ENCODE measurements around the gene SOCS2.
"Not testable (repeated sequence)": the region's sequence is repeated elsewhere in the genome, so short reads cannot be mapped to it uniquely, and the experiment has no call there.

SOCS2 gene, protein sequence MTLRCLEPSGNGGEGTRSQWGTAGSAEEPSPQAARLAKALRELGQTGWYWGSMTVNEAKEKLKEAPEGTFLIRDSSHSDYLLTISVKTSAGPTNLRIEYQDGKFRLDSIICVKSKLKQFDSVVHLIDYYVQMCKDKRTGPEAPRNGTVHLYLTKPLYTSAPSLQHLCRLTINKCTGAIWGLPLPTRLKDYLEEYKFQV

DNA sequence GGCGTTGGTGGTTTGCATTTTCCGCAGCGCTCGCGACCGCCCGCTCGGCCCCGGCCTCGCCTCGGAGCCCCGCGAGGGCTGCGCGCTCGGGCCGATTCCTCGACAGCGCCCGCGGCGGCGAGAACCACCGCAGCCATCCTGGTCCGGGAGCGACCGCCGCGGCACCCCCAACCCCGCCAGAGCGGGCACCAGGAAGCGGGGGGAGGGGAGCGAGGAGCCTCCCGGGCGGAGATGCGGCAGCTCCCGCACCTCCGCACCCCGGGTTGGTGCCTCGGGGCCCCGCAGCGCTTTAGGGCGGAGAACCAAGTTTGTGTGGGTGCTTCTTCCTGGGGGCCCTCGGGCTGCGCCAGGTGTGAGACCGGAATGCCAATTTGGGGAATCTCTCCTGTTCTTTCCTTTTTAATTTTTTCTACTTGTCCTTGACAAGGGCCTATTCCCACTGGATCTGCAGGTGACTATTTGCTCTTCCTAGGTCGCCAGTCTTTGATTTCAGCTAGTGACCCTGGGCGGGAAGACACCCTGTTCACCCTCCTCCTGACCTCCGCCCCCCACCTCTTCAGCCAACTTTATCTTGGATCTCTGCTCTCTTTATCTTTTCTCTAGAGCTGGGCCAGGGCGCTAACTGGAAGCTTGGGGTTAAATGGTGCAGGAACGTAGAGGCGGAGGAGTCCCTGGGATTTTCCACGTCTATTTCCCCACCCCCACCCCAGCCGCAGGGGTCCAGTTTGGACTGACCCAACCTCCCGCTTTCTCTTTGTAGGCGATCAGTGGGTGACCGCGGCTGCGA lies at the start of gene SOCS2:
SOCS2 (plus strand) TSS at position 751 of the 787 bp plus-strand sequence. CDS start 223 bp downstream, outside the sequence.
- DNase-seq: peak in 1 of 2 donors; percentile 11

DNA sequence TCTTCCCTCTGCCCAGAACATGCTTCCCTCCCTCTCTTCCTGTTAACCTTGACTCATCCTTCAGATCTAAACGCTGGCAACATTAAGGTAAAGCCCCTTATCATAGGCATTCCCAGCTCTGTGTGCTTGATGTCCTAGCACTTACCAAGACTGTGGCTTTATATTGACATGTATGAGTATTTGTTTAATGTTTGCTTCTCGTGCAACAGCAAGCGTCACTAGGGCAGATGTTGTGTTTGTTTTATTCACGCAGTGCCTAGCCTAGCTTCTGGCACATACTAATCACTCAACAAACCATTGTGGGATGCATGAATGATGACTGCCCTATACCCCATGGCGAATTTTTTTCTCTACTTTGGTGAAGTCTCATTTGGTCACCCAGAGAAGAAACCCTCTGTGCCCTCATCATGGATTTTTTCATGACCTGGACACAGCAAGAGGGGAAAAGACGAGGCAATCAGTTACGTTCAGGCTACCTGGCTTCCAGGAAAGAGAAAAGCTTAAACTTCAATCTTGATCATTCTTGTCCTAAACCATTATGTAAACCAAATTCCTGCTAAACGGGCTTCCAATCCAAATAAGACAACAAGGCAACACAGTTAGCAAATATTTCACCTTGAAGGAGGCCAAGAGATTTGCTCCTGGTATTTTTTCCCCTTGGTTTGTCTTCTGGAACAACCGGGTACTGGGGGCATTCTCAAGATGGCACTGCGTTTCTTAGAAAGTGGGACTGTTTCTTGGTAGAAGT lies 47.9 kb upstream of the SOCS2 start:
- no peak for DNase-seq

DNA sequence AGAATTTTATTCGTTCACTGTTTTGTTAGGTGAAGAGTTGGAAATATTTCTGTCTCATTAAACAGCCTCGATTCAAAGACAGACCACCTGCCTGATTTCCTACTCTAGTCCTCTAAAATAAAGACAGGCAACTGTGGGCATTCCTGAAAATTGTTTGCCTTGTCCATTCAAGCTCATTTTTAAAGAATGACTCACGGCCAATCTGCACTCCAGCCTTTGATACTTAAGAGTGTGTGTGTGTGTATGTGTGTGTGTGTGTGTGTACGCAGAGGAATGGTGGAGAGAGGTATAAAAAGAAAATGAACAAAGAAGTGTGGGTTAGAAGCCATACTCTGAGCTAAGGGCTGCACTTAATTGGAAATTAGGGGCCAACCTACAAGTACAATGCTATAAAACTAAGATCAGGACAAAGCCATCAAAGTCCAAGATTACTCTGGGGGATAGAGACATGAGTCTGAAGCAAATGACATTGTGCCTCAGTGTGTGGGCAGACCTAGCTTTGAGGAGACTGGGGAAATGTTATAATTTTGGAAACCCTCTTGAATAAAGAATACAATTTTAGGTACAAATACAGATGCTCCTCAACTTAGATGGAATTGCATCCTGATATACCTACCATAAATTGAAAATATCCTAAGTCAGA lies 45.6 kb upstream of the SOCS2 start:
- DNase-seq: no peak

DNA sequence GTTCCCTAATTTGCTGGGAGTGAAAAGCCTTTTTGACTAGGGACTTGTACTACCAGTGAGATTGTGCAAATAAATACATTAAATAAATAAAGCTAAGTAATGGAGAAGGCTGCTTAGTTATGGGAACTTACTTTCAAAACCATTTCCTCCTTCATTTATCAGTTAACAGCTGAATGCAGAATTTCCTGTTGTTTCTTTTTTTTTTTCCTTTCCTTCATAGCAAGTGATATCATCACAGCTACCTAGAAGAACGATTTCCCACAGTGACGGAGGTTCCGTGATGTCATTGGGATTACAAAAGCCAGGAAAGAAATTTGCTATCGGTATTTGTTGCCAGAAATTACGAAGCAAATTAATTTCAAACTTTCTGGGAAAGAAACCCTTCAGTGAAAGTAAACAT lies 42.1 kb upstream of the SOCS2 start:
- DNase-seq: no peak

DNA sequence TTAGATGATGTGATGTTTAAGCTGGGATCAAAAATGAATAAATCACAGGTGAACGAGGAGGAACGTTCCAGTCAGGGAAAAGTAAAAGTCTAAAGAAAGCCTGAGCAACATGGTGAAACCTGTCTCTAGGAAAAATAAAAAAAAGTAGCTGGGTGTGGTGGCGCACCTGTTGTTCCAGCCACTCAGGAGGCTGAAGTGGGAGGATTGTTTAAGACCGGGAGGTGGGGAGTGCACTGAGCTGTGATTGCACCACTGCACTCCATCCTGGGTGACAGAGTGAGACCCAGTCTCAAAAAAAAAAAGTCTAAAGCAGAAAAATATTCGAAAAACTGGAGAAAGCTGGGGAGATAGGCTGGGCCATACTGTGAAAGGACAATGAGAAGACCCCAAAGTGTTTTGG lies 39.2 kb upstream of the SOCS2 start:
- DNase-seq: no peak

DNA sequence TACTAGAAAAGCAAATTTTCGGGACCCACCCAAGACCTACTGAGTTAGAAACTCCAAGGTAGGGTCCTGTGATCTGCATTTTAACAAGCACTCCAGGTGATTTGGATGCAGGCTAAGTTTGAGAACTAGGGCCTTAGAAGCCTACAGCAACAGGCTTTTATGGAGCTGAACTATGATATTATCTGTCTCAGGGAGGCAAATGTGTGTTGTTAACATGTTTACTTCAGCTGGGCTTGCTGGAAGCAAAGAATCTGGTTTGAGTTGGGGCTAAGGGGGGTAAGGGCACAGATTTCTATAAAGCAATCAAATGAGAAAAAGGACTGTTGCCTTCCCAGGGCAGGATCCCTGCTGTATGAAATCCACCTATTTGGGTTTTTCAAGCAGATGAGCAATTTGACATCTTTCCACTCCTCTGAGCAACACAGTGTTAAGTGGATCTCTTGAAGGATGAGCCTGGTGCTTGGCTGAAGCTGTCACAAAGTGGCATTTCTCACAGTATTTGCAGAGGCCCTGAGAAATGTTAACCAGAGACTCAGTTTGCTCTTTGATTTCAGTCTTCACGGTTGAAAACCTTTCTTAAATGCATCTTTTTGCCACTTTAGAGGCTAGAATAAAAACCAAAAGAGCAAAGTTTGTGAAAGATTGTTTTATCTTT lies 36.2 kb upstream of the SOCS2 start:
- DNase-seq: no peak

DNA sequence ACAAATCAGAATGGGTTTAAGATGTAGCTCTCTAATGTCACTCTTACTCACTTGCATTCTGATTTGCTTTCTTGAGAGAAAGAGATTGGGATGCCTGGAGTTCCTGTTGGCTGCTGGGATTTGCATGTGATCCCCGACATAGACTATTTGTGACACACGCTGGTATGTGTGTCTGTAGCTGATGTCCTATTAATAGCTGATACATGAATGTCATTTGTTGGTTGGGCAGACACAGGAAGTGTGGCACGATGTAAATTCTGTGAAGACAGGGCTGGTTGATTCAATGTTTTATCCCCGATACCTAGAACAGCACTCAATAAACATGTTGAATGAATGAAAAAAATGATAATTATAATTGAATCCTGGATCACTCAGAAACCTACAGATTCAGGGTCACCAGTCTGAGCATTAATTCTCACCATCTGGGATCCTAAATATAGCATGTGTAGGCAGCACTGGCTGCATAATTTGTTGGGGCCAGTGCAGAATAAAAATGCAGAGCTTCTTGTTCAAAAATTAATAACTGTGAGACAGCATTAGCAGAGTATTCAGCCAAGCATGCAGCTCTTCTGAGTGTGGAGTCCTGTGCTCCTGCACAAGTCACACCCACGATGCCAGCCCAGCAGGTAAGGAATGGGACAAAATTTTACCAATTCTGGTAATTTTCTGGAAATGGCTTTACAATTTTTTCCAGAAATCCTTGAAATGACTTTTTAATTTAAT lies 35.5 kb upstream of the SOCS2 start:
- DNase-seq: no peak

DNA sequence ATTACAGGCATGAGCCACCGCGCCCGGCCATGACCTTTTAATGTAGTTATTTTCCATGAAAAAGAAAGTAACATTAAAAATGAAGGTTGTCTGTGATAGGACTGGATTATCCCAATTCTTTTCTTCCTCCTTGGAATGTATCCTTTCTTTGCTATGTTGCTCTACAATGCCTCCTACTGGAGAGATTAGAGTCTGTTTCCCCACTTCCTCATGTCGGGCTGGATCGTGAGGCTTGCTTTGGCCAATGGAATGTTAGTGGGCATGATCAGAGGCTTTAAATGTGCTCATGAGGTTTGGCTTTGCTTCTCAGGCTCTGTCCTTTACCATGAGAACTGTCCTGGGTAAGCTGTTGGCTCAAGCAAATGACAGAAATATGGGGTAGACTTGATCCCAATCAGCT lies 34.7 kb upstream of the SOCS2 start:
- no peak for DNase-seq

DNA sequence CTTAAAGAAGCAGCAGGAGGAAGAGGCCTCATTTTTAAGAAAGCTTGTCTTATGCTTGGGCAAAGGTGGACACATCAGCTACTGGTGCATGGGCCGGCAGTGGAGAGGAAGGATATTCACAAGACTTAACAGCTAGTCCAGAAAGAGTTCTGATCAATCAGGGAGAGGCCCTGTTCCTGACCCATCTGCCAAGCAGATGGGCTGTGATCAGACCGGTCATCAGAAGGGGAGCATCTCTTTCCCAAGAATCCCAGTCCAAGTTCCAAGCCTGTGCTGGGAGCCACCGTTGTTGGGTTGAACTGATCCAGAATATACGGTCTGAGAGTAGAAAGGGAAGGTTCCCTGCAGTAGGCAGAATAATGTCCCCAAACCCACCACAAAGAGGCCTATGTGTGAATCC lies 32.7 kb upstream of the SOCS2 start:
- DNase-seq: no peak

DNA sequence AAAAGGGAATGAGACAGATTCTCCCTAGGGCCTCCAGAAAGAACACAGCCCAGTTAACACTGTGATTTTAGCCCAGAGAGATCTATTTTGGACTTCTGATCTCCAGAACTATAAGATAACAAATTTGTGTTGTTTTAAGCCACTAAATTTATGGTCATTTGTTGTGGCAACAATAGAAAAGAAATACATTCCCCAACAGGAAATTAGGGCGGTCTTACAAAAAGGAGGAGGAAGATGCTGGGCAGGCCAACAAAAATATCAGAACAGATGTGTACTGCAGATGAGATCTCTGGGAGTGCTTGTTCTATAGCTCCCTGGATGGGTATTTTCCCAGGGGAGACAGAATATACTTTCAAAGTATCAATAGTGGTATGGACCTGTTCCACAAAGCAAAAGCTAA lies 32.0 kb upstream of the SOCS2 start:
- DNase-seq: no peak

DNA sequence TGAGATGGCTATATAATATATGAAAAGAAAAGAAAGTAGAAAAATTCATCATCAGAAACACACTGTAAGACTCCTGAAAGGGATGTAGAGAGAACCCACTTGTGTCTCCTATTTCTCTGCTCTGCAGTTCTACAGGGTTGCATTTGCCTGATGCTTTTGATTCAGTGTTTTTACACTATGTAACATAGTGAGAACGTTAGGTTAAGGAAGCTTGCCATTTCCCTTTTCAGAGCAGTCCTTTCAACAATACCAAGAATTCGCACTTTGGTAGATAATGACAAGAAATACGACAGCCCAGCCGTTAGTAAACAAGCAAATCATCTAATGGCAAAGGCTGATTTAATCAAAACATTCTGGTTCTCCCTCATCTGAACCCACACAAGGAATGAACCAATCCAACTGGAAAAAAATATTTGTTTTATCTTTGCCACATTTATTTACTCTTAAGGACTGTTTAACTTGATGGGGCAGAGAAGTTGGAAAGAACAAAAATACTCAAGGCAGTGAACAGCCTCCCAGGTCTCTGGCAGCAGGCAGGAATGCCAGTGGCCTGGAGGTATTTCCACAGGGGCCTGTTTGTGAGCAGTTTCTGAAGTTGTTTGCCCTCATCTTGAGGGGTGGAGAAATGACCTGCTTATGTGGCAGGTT lies 30.8 kb upstream of the SOCS2 start:
- DNase-seq: no peak

DNA sequence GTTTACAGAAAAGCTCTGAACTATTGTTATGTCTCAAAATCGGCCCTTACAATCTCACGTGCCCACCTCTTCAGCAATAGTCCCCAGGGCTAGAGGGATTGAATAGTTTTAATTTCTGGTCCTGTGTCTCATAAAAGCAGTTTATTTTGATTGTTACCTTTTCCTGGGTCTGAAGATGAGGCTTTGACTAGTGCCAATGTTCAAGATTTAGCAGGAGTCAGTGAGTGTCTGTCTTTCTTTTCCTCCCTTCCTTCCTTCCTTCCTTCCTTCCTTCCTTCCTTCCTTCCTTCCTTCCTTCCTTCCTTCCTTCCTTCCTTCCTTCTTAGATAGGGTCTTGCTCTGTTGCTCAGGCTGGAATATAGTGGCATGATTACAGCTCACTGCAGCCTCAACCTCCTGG lies 24.7 kb upstream of the SOCS2 start:
- no peak for DNase-seq

DNA sequence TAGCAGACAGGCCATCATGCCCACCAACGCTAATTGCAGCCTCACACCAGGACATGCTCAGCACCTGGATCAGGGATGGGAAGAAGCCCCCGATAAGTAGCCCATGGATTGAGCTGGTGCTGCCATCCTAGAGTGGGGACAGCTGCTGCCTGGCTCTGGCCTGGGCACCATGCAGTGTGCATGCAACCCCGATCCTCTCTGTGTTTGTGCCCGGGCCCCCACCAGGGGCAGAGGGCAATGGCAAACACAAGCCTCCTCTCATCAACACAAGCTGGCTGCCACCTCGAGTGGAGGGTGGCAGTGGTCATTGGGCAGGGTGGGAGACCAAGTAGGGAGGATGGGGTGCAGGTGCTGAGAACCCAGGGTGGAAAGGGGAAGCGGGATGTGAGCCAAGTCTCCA lies 23.3 kb upstream of the SOCS2 start:
- DNase-seq: no peak

DNA sequence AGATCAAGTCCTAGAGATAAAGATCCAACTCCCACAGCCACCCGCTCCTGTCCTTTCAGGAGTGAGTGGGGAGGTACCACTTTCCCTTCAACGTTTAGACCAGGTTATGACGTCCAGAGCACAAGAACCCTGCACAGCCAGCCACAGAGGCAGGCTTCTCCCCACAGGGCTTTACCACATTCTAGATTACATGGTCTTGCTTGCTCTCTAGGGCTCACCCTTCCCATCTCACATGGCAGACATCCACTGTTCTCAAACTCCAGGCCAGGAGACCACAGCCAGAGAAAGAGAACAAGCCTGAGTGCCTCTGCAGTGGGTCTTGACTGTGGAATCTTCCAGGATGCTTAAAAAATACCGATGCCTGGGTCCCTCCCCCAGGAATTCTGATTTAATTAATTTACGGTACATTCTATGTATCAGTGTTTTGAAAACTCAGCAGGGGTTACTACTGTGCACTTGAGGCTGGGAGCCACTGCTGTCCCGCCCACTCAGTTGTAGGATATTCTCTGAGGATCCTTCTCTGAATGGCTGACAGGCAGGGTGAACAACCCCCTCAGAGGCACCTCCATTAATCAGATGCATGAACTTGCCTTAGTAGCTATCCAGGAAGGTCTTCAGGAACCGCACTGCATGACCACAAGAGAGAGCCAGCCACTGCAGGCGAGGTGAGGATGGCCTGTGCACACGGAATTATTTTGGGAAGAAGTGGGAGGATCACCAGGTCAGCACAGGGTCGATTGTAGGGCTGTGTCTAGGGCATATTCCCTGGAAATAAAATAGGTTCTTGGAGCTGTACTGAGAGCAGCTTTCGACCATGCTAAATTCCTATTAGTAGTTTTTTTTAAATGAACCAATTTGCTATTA lies 21.5 kb upstream of the SOCS2 start:
- no peak for DNase-seq

DNA sequence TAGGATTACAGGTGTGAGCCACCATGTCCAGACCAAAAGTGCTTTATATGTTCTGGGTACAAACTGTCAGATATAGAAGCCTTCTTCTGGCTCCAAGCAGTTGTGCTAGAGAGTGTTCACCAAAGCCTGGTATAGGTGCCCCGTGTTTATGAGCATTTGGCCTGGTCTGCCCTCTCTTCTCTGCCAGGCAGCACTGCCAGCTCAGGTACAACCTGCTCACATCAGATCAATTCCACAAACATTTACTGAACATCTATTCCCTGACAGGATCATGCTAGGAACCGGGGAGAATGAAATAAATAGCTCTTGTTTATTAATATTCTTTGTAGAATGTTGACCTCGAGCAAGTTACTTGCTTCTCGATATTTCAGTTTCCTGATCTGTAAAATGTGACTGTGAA lies 20.0 kb upstream of the SOCS2 start:
- no peak for DNase-seq

DNA sequence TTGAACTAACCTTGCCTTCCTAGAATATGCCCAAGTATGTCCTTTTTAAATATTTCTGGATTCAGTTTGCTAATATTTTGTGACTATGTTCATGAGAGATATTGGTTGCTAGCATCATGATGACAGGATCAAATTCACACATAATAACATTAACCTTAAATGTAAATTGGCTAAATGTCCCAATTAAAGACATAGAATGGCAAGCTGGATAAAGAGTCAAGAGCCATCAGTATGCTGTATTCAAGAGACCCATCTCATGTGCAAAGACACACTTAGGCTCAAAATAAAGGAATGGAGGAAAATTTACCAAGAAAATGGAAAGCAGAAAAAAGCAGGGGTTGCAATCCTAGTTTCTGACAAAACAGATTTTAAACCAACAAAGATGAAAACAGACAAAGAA lies 14.6 kb upstream of the SOCS2 start:
- DNase-seq: not testable (repeated sequence)

DNA sequence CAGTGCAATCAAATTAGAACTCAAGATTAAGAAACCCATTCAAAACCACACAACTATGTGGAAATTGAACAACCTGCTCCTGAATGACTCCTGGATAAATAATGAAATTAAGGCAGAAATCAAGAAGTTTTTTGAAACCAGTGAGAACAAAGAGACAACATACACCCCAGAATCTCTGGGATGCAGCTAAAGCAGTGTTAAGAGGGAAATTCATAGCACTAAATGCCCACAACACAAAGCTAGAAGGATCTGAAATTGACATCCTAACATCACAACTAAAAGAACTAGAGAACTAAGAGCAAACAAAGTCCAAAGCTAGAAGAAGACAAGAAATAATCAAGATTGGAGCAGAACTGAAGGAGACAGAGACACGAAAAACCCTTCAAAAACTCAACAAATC lies 13.8 kb upstream of the SOCS2 start:
- not testable (repeated sequence) for DNase-seq

DNA sequence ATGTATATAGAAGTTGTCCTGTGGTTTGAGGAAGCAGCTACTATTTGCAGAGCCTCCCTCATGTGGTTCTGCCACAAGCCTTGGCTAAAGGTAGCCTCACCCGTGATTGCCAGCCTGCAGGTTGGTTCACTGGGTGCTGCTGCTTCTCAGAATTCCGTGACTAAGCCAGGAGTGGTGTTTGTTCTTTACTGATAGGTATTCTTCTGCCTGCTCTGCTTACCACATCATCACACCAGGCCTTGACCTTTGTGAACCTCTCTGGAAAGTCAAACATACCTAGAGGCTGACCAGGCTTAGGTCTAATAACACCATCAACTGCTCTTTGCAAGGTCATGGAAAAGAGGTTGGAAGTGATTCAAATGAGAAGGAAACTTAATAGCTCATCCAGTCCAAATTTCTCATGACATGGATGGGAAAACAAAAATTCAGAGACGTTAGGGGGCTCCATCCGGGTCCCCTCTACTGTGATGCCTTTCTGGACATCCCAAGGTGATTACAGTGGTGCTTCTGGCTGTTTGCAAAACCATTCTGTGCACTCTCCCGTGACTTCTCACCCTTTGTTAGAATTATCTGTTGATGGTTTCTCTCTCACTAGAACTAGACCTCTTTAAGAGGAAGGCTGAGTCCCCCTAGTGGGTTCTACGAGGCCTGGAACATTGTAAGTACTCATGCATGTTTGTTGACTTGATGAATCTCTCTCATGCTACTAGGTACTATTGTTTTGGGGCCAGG lies 8.5 kb upstream of the SOCS2 start:
- DNase-seq: no peak

DNA sequence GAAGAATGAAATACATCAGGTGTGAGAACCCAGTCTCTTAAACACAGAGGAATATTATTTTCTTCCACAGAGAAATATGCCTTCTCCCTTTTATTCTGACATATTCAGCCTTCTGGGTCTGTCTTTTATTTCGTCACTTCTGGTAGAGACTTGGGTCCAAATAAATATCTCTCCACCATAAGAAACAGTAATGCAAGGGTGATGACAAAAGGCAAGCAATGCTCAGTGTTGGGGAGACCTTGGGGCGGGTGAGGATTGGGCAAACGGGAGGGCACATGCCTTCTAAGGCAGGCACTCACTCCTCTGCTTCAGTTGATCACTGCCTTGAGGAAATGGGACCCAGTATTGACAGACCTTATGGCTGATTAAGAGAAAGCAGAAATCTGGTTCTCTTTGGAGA lies 6.7 kb upstream of the SOCS2 start:
- no peak for DNase-seq

DNA sequence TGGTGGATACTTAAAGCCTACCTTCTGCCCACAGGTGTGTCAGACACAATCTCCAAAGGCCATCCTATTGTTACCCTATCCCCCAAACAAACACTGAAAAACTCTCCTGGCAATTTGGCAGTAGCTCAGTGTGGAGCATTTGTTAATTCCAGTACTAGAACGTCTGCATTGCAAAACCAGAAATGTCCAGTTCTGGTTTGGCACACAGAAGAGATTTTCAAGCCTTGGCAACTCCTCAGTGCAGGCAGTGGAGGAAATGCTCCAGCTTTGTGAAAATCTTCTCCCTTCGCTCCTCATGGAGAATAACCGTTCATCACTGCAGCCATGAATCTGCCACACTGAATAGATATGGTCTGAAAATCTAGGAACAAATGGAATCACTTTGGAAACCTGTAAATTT lies 5.3 kb upstream of the SOCS2 start:
- DNase-seq: no peak

Data from CD4-positive, alpha-beta T cell treated with Interleukin-1 beta for 1 hour (primary cell).